ENCODE results near the gene RDM1. TPM values are rescaled to one million over a fixed set of nuclear protein-coding genes. Genes with fewer than 3 reads are reported as not detected.

Gene RDM1
- total RNA-seq, 1 donor from 2014 or later, result 0.49 TPM

- H3K27me3 ChIP-seq, result no peaks in the 10 kb centered on the region
- no peaks in the 10 kb centered on the region for H3K36me3 ChIP-seq
- no peak for DNase-seq (ENCODE audit: extremely low spot score in 2 of 2)
- H3K9me3 ChIP-seq, result no peaks in the 10 kb centered on the region
- no peaks in the 10 kb centered on the region for H3K4me1 ChIP-seq
- no peak overlapping the region for H3K27ac ChIP-seq
- intact Hi-C loops (cut with DNase I), result no loop called here
- TF ChIP-seq, protein P1, sequence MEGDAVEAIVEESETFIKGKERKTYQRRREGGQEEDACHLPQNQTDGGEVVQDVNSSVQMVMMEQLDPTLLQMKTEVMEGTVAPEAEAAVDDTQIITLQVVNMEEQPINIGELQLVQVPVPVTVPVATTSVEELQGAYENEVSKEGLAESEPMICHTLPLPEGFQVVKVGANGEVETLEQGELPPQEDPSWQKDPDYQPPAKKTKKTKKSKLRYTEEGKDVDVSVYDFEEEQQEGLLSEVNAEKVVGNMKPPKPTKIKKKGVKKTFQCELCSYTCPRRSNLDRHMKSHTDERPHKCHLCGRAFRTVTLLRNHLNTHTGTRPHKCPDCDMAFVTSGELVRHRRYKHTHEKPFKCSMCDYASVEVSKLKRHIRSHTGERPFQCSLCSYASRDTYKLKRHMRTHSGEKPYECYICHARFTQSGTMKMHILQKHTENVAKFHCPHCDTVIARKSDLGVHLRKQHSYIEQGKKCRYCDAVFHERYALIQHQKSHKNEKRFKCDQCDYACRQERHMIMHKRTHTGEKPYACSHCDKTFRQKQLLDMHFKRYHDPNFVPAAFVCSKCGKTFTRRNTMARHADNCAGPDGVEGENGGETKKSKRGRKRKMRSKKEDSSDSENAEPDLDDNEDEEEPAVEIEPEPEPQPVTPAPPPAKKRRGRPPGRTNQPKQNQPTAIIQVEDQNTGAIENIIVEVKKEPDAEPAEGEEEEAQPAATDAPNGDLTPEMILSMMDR (IDR thresholded peaks at IDR 0.05), result no peak
- no peak for TF ChIP-seq POLR2A (IDR thresholded peaks at IDR 0.05)
- TF ChIP-seq POLR2AphosphoS5 (IDR thresholded peaks at IDR 0.05; ENCODE audit: insufficient read depth in 1 of 2, low read depth in 1 of 2), result no peak
- H3K4me3 ChIP-seq, result no peak overlapping the region
Measured at GRCh38 chr17:35877345-35878029, 53.1 kb downstream of the RDM1 start.

- Histone ChIP-seq H3K36me3 (no peaks in the 10 kb centered on the region), H3K4me3 (no peak overlapping the region)
- TF ChIP-seq POLR2A (IDR thresholded peaks at IDR 0.05), result no peak
- TF ChIP-seq, protein P1 (IDR thresholded peaks at IDR 0.05), result no peak
- TF ChIP-seq POLR2AphosphoS5 (IDR thresholded peaks at IDR 0.05; ENCODE audit: insufficient read depth in 1 of 2, low read depth in 1 of 2), result no peak
Measured at GRCh38 chr17:35876534-35876933, 54.0 kb downstream of the RDM1 start.

DNA sequence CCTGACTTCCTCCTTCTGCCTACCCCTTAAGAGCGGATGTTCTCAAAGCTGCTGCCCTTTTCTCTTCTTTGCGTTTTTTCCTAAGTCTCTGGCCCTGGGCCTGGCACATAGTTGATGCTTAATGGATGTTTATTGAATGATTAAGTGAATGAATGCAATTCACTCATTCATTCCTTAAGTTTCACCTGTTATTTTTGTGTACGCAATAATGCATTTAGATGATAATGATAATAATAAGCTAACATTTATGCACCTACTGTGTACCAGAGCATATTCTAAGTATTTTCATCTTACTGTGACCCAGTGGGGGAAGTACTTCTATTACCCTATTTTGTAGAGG, 54.8 kb downstream of the RDM1 start:
- Histone ChIP-seq H3K4me3 (no peak overlapping the region), H3K9me3 (no peaks in the 10 kb centered on the region), H3K36me3 (no peaks in the 10 kb centered on the region), H3K27ac (no peak overlapping the region), H3K27me3 (no peaks in the 10 kb centered on the region), H3K4me1 (no peaks in the 10 kb centered on the region)
- intact Hi-C loops (cut with DNase I), result no loop called here
- DNase-seq (ENCODE audit: extremely low spot score in 2 of 2), result no peak
- TF ChIP-seq POLR2AphosphoS5 (IDR thresholded peaks at IDR 0.05; ENCODE audit: insufficient read depth in 1 of 2, low read depth in 1 of 2), result no peak
- TF ChIP-seq, protein P1 (IDR thresholded peaks at IDR 0.05), result no peak
- TF ChIP-seq POLR2A (IDR thresholded peaks at IDR 0.05), result no peak

More at GRCh38 chr17:35876534-35876933, 54.0 kb downstream of the RDM1 start:
- H3K27ac ChIP-seq, result no peak overlapping the region
- H3K9me3 ChIP-seq, result no peaks in the 10 kb centered on the region
- intact Hi-C loops (cut with DNase I), result no loop called here
- DNase-seq (ENCODE audit: extremely low spot score in 2 of 2), result no peak
- no peaks in the 10 kb centered on the region for H3K4me1 ChIP-seq
- H3K27me3 ChIP-seq, result no peaks in the 10 kb centered on the region

- intact Hi-C loops (cut with DNase I), result no loop called here
- TF ChIP-seq POLR2AphosphoS5 (IDR thresholded peaks at IDR 0.05; ENCODE audit: insufficient read depth in 1 of 2, low read depth in 1 of 2), result no peak
- TF ChIP-seq POLR2A (IDR thresholded peaks at IDR 0.05), result no peak
- TF ChIP-seq, protein P1 (IDR thresholded peaks at IDR 0.05), result no peak
- no peak overlapping the region for H3K27ac ChIP-seq
- H3K4me3 ChIP-seq, result no peak overlapping the region
- H3K9me3 ChIP-seq, result no peaks in the 10 kb centered on the region
- DNase-seq (ENCODE audit: extremely low spot score in 2 of 2), result no peak
- no peaks in the 10 kb centered on the region for H3K27me3 ChIP-seq
- no peaks in the 10 kb centered on the region for H3K4me1 ChIP-seq
- no peaks in the 10 kb centered on the region for H3K36me3 ChIP-seq
Measured at GRCh38 chr17:35875072-35875799, 55.3 kb downstream of the RDM1 start.

All from vagina (tissue), 2 donors.